GM06990 (cell line): Measurements from ENCODE around the gene LRCH4.
A peak's percentile ranks its signal among the peaks of the same experiment; 100 is the strongest.

ENCODE experiments used
- DNase-seq: peaks from one replicate; pipeline ENCODE4 v3.0.0-alpha.2; 2011; ENCODE audit not compliant: insufficient read length; ENCODE audit errors: extremely low read depth
- H3K27me3 ChIP-seq: replicated peaks from 2 replicates; pipeline ENCODE4 v1.6.0; 2011; ENCODE audit warnings: low read length; ENCODE audit not compliant: control insufficient read depth, insufficient read depth
- H3K36me3 ChIP-seq: 2 replicates; pipeline ENCODE4 v1.5.1; 2011; ENCODE audit warnings: low read length; ENCODE audit not compliant: control insufficient read depth, insufficient read depth
- H3K4me3 ChIP-seq: replicated peaks from 2 replicates; pipeline ENCODE4 v1.5.1; 2011; ENCODE audit warnings: low read depth, mild to moderate bottlenecking, control low read depth, low read length
- TF ChIP-seq, protein P1 (sequence below): IDR thresholded peaks from 2 replicates; pipeline ENCODE4 v1.5.1; 2011; ENCODE audit warnings: low read length, control low read depth, mild to moderate bottlenecking, inconsistent platforms; ENCODE audit not compliant: insufficient read depth, poor library complexity, severe bottlenecking

The LRCH4 gene

GRCh38 chr7:100609958-100610357 lies 24.0 kb upstream of the LRCH4 start:
- Histone ChIP-seq H3K27me3 (no peaks in the 10 kb centered on the region), H3K4me3 (no peak overlapping the region), H3K36me3 (no peaks in the 10 kb centered on the region)
- TF ChIP-seq, protein P1, sequence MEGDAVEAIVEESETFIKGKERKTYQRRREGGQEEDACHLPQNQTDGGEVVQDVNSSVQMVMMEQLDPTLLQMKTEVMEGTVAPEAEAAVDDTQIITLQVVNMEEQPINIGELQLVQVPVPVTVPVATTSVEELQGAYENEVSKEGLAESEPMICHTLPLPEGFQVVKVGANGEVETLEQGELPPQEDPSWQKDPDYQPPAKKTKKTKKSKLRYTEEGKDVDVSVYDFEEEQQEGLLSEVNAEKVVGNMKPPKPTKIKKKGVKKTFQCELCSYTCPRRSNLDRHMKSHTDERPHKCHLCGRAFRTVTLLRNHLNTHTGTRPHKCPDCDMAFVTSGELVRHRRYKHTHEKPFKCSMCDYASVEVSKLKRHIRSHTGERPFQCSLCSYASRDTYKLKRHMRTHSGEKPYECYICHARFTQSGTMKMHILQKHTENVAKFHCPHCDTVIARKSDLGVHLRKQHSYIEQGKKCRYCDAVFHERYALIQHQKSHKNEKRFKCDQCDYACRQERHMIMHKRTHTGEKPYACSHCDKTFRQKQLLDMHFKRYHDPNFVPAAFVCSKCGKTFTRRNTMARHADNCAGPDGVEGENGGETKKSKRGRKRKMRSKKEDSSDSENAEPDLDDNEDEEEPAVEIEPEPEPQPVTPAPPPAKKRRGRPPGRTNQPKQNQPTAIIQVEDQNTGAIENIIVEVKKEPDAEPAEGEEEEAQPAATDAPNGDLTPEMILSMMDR, result no peak
- no peak for DNase-seq

DNA sequence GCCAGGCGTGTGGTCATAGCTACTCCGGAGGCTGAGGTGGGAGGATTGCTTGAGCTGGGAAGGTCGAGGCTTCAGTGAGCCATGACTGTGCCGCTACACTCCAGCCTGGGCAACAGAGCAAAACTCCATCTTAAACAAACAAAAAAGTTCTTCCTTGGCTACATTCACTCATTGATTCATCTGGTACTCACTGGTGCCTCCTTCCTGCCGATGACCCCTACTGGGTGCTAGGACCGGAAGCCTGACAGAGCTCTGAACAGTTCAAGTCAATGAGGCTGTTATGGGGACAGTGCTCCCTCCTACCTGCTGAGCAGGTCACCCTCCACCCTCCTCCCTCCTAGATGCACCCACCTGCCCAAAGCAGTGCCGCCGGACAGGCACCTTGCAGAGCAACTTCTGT lies 21.2 kb upstream of the LRCH4 start:
- Histone ChIP-seq H3K27me3 (no peaks in the 10 kb centered on the region), H3K4me3 (no peak overlapping the region), H3K36me3 (no peaks in the 10 kb centered on the region)
- DNase-seq, result no peak
- TF ChIP-seq, protein P1, result no peak

- TF ChIP-seq, protein P1, result no peak
- H3K36me3 ChIP-seq, result no peaks in the 10 kb centered on the region
- DNase-seq, result no peak
- H3K4me3 ChIP-seq, result no peak overlapping the region
- no peaks in the 10 kb centered on the region for H3K27me3 ChIP-seq
These were observed 20.4 kb upstream of the LRCH4 start for GRCh38 chr7:100606313-100606712.

- peak overlapping the region; percentile 66 for H3K4me3 ChIP-seq
- no peaks in the 10 kb centered on the region for H3K27me3 ChIP-seq
- H3K36me3 ChIP-seq, result no peaks in the 10 kb centered on the region
- no peak for DNase-seq
- TF ChIP-seq, protein P1, result no peak
These were observed 19.3 kb upstream of the LRCH4 start for GRCh38 chr7:100604976-100605911.

- TF ChIP-seq, protein P1, result peak; percentile 52
- no peaks in the 10 kb centered on the region for H3K27me3 ChIP-seq
- DNase-seq, result peak; percentile 80
- H3K36me3 ChIP-seq, result no peaks in the 10 kb centered on the region
- H3K4me3 ChIP-seq, result peak overlapping the region; percentile 66
These were observed 18.4 kb upstream of the LRCH4 start for GRCh38 chr7:100604028-100604975.
